Measurements from ENCODE around the gene IRF1.

The IRF1 gene

DNA sequence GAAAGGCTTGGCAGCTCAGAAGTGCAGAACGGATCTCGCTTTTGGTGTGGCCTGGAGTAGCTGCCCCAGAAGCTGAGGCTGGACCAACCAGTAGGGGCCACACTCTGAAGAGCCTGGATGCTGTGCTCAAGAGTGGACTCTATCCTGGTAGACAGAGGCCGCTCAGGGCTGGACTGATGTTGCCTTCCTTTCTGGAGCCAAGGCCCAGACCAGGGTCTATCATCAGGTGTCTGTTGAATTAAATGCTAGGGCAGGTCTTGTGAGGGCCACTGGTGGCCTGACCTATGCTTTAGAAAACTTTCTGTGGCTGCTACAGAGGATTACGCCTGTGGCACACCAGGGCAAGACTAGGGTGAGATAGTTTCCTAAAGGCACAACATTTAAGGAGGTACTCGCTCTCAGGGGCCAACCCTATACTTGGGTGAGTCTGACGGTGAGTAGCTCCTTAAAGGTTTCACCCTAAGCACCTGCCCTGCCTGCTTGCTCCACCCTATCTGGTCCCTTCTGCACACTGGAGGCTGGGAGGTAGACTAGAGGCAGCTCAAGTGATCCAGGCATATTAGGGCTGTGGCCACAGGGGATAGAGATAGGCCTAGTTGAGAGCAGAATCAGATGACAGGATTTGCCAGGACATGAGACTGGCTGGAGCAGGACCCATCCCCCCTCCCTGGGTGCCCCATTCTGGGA lies 9.8 kb upstream of the IRF1 start:
- DNase-seq (ENCODE audit: low read depth): no peak
- no peak overlapping the region for H3K4me3 ChIP-seq (ENCODE audit: low read depth, low read length)
- TF ChIP-seq, protein P1, sequence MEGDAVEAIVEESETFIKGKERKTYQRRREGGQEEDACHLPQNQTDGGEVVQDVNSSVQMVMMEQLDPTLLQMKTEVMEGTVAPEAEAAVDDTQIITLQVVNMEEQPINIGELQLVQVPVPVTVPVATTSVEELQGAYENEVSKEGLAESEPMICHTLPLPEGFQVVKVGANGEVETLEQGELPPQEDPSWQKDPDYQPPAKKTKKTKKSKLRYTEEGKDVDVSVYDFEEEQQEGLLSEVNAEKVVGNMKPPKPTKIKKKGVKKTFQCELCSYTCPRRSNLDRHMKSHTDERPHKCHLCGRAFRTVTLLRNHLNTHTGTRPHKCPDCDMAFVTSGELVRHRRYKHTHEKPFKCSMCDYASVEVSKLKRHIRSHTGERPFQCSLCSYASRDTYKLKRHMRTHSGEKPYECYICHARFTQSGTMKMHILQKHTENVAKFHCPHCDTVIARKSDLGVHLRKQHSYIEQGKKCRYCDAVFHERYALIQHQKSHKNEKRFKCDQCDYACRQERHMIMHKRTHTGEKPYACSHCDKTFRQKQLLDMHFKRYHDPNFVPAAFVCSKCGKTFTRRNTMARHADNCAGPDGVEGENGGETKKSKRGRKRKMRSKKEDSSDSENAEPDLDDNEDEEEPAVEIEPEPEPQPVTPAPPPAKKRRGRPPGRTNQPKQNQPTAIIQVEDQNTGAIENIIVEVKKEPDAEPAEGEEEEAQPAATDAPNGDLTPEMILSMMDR (conservative IDR thresholded peaks at IDR 0.05; ENCODE audit: low read depth, low read length): no peak

DNA sequence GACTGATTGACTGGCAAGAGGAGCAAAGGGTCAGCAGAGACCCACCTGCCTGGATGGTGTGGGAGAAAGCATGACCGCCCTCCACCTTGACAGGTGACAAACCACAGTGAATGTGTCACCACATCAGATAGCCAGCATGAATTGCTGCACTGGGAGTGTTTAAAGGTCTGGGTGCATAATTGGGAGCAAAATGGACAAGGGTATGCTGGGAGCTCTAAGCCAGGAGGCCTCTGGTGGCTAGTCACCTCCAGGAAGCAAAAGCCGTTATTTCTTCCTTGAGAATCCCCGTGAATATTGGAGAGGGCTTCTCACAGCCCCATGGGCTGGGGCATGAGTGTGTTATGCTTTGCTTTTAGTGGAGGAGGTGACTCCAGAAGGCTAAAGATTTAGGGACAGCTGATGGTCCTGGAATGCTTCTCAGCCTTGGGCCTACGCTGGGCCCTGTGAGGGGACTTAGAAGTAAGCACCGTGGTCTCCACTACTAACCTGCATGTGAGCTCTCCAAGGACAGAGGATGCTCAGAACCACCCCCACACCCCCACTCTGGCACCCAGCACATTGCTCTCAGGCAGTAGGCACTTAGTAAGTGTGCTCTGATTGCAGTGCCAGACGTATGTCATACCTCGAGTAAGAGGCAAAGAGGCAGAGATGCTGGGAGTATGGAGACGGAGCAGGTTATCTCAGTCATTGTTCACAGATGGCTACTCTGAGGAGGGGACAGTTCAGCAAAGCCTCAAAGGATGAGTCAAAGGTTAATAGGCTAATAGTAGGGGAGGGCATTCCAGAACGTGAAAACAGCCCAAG lies 9.1 kb upstream of the IRF1 start:
- no peak for DNase-seq (ENCODE audit: low read depth)
- TF ChIP-seq, protein P1 (conservative IDR thresholded peaks at IDR 0.05; ENCODE audit: low read depth, low read length): no peak

DNA sequence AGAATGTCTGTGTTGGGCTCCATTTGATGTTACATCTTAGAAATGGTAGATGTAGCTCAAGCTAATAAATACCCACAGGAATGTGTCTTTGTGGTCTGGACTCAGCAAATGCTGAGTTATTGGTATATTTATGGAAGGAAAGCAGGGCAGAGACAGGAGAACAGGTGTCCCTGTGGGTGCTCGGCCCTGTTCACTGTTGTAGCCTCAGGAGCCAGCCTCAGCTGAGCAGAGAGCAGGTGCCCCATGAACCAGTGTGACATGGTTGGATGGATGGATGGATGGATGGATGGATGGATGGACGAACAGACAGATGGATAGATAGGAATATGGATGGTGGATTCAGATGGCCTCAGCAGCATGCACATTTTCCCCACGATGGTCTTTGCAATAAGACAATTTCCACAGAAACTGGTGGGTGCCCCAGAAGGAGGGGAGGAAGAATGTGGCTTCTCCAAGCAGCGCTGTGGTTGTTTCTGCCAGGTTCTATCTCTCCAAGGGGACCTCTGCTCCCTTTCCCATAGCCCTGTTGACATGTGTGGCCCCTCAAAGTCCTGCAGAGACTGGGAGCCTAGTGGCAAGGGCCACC lies 8.2 kb upstream of the IRF1 start:
- no peak overlapping the region for H3K4me3 ChIP-seq (ENCODE audit: low read depth, low read length)
- TF ChIP-seq, protein P1 (conservative IDR thresholded peaks at IDR 0.05; ENCODE audit: low read depth, low read length): no peak
- no peak for DNase-seq (ENCODE audit: low read depth)

More for the DNA sequence above, 9.1 kb upstream of the IRF1 start:
- no peak overlapping the region for H3K4me3 ChIP-seq (ENCODE audit: low read depth, low read length)

GRCh38 chr5:132498152-132498551 lies 7.6 kb upstream of the IRF1 start:
- DNase-seq (ENCODE audit: low read depth): no peak
- H3K4me3 ChIP-seq (ENCODE audit: low read depth, low read length): no peak overlapping the region
- TF ChIP-seq, protein P1 (conservative IDR thresholded peaks at IDR 0.05; ENCODE audit: low read depth, low read length): no peak

- peak overlapping the region; percentile 67 for H3K4me3 ChIP-seq (ENCODE audit: low read depth, low read length)
- TF ChIP-seq, protein P1 (conservative IDR thresholded peaks at IDR 0.05; ENCODE audit: low read depth, low read length): no peak
- peak; percentile 89 for DNase-seq (ENCODE audit: low read depth)
Measured at GRCh38 chr5:132497488-132497997, 7.0 kb upstream of the IRF1 start.

- DNase-seq (ENCODE audit: low read depth): peak; percentile 88
- TF ChIP-seq, protein P1 (conservative IDR thresholded peaks at IDR 0.05; ENCODE audit: low read depth, low read length): no peak
- H3K4me3 ChIP-seq (ENCODE audit: low read depth, low read length): peak overlapping the region; percentile 67
Measured at GRCh38 chr5:132496631-132497487, 6.3 kb upstream of the IRF1 start.
